Nephron (organoid): ENCODE data around the gene SEMA5B.
A peak's percentile ranks its signal among the peaks of the same experiment; 100 is the strongest.

Experiments used
- H3K27ac Mint-ChIP-seq, 3 experiments: 2 replicates each; pipeline ENCODE4 v1.8.0; 2020; ENCODE audit warnings: mixed read lengths in 3 of 3, mild to moderate bottlenecking in 2 of 3, moderate library complexity in 1 of 3
- H3K27me3 Mint-ChIP-seq: 2 replicates; pipeline ENCODE4 v1.8.0; 2021; ENCODE audit warnings: low read depth, mild to moderate bottlenecking, moderate library complexity, mixed read lengths
- H3K36me3 Mint-ChIP-seq: 2 replicates; pipeline ENCODE4 v1.8.0; 2020; ENCODE audit warnings: low read depth, mixed read lengths
- H3K4me1 Mint-ChIP-seq: 2 replicates; pipeline ENCODE4 v1.8.0; 2020; ENCODE audit warnings: mixed read lengths
- H3K4me3 Mint-ChIP-seq, 3 experiments: 2 replicates each; pipeline ENCODE4 v1.8.0; 2020; ENCODE audit warnings: mild to moderate bottlenecking in 3 of 3, mixed read lengths in 3 of 3, moderate library complexity in 2 of 3
- H3K9me3 Mint-ChIP-seq: 2 replicates; pipeline ENCODE4 v1.8.0; 2020; ENCODE audit warnings: mixed read lengths
- CTCF ChIP-seq, 3 experiments: fragments of 200-600 bp; sonication (generic); IDR thresholded peaks; one replicate each; pipeline ENCODE4 v1.5.0; 2021; ENCODE audit warnings: antibody characterized with exemption in 3 of 3; ENCODE audit not compliant: unreplicated experiment in 3 of 3

SEMA5B gene

GRCh38 chr3:122974764-122975162, 52.8 kb downstream of the SEMA5B start:
- Mint-ChIP-seq H3K9me3 (no peaks in the 10 kb centered on the region), H3K27ac (peak overlapping the region; percentile 34 to 91 (median 86)), H3K4me3 (peak overlapping the region in 2 of 3 experiments; percentile 12 to 43), H3K4me1 (peaks cover 82% of the 10 kb centered on the region), H3K27me3 (peaks cover 8% of the 10 kb centered on the region), H3K36me3 (no peaks in the 10 kb centered on the region)
- no peak for TF ChIP-seq CTCF (IDR thresholded peaks at IDR 0.05; ENCODE audit: unreplicated experiment in 3 of 3)

GRCh38 chr3:122973893-122974615, 53.5 kb downstream of the SEMA5B start:
- H3K36me3 Mint-ChIP-seq: no peaks in the 10 kb centered on the region
- H3K27ac Mint-ChIP-seq: peak overlapping the region in 2 of 3 experiments; percentile 86 to 91
- TF ChIP-seq CTCF (IDR thresholded peaks at IDR 0.05; ENCODE audit: unreplicated experiment in 3 of 3): no peak
- peaks cover 8% of the 10 kb centered on the region for H3K27me3 Mint-ChIP-seq
- no peak overlapping the region for H3K4me3 Mint-ChIP-seq
- H3K4me1 Mint-ChIP-seq: peaks cover 82% of the 10 kb centered on the region
- no peaks in the 10 kb centered on the region for H3K9me3 Mint-ChIP-seq

GRCh38 chr3:122972141-122972540, 55.4 kb downstream of the SEMA5B start:
- peak overlapping the region in 1 of 3 experiments; percentile 91 for H3K27ac Mint-ChIP-seq
- H3K36me3 Mint-ChIP-seq: no peaks in the 10 kb centered on the region
- no peak for TF ChIP-seq CTCF (IDR thresholded peaks at IDR 0.05; ENCODE audit: unreplicated experiment in 3 of 3)
- no peak overlapping the region for H3K4me3 Mint-ChIP-seq
- peaks cover 8% of the 10 kb centered on the region for H3K27me3 Mint-ChIP-seq
- H3K4me1 Mint-ChIP-seq: peaks cover 74% of the 10 kb centered on the region
- H3K9me3 Mint-ChIP-seq: no peaks in the 10 kb centered on the region

GRCh38 chr3:122969585-122970469, 57.7 kb downstream of the SEMA5B start:
- H3K27ac Mint-ChIP-seq: peak overlapping the region; percentile 33 to 95 (median 93)
- H3K4me1 Mint-ChIP-seq: peaks cover 62% of the 10 kb centered on the region
- H3K9me3 Mint-ChIP-seq: no peaks in the 10 kb centered on the region
- no peaks in the 10 kb centered on the region for H3K36me3 Mint-ChIP-seq
- peaks cover 8% of the 10 kb centered on the region for H3K27me3 Mint-ChIP-seq
- H3K4me3 Mint-ChIP-seq: peak overlapping the region in 1 of 3 experiments; percentile 34
- TF ChIP-seq CTCF (IDR thresholded peaks at IDR 0.05; ENCODE audit: unreplicated experiment in 3 of 3): no peak

- Mint-ChIP-seq H3K27ac (peak overlapping the region in 1 of 3 experiments; percentile 93), H3K36me3 (no peaks in the 10 kb centered on the region), H3K4me3 (no peak overlapping the region), H3K9me3 (no peaks in the 10 kb centered on the region), H3K4me1 (peaks cover 60% of the 10 kb centered on the region), H3K27me3 (peaks cover 3% of the 10 kb centered on the region)
- TF ChIP-seq CTCF (IDR thresholded peaks at IDR 0.05; ENCODE audit: unreplicated experiment in 3 of 3): no peak
Measured at GRCh38 chr3:122967765-122968164, 59.8 kb downstream of the SEMA5B start.
